ENCODE results near the gene BICDL1. TPM values are rescaled to one million over a fixed set of nuclear protein-coding genes. Genes with fewer than 3 reads are reported as not detected.

BICDL1 gene
- total RNA-seq, 1 experiment from 2014 or later, result 2.4 TPM

- POLR2A ChIA-PET (ENCODE audit: low non-redundant PET), result interaction anchor here (0.6 kb wide), 1 partner anchor 48 kb away, joined by 6 read pairs; no protein-coding TSS in a partner anchor
Observed at GRCh38 chr12:120126635-120127005, 137.6 kb downstream of the BICDL1 start.

GRCh38 chr12:120130011-120130410 is 141.0 kb downstream of the BICDL1 start:
- no peak overlapping the region for H3K27ac ChIP-seq (ENCODE audit: low read depth, low read length, poor library complexity, severe bottlenecking)
- H3K36me3 ChIP-seq (ENCODE audit: insufficient read depth, low read length, poor library complexity, severe bottlenecking), result peaks cover 84% of the 10 kb centered on the region
- ChIA-PET CTCF (interaction anchor here (0.5 kb wide), 1 partner anchor 22 kb away, joined by 3 read pairs; no protein-coding TSS in a partner anchor), POLR2A (ENCODE audit: low non-redundant PET) (no interaction called here)
- H3K27me3 ChIP-seq (replicated peaks; ENCODE audit: insufficient read depth, low read depth, low read length, poor library complexity), result no peaks in the 10 kb centered on the region
- no peaks in the 10 kb centered on the region for H3K4me1 ChIP-seq (ENCODE audit: insufficient read depth, low read length, poor library complexity, severe bottlenecking)
- DNase-seq (ENCODE audit: low spot score), result no peak
- intact Hi-C loops (cut with micrococcal nuclease; ENCODE audit: unreplicated experiment), result no loop called here
- H3K4me3 ChIP-seq (ENCODE audit: low read depth, low read length, poor library complexity, severe bottlenecking), result no peak overlapping the region
- BruUV-seq (replicated peaks), result no TSS peak
- H3K9me3 ChIP-seq (ENCODE audit: low read depth, low read length, poor library complexity, severe bottlenecking), result no peaks in the 10 kb centered on the region
- TF ChIP-seq EZH2 (IDR thresholded peaks at IDR 0.05; ENCODE audit: borderline replicate concordance, low read depth, low read length, poor library complexity, severe bottlenecking) (no peak), CTCF (conservative IDR thresholded peaks at IDR 0.05; ENCODE audit: low read depth, low read length) (no peak)

More at GRCh38 chr12:120126635-120127005, 137.6 kb downstream of the BICDL1 start:
- no peak overlapping the region for H3K4me3 ChIP-seq (ENCODE audit: low read depth, low read length, poor library complexity, severe bottlenecking)
- intact Hi-C loops (cut with micrococcal nuclease; ENCODE audit: unreplicated experiment), result no loop called here
- TF ChIP-seq EZH2 (IDR thresholded peaks at IDR 0.05; ENCODE audit: borderline replicate concordance, low read depth, low read length, poor library complexity, severe bottlenecking) (no peak), CTCF (conservative IDR thresholded peaks at IDR 0.05; ENCODE audit: low read depth, low read length) (no peak)
- H3K36me3 ChIP-seq (ENCODE audit: insufficient read depth, low read length, poor library complexity, severe bottlenecking), result peaks cover 51% of the 10 kb centered on the region
- H3K9me3 ChIP-seq (ENCODE audit: low read depth, low read length, poor library complexity, severe bottlenecking), result no peaks in the 10 kb centered on the region
- DNase-seq (ENCODE audit: low spot score), result no peak
- CTCF ChIA-PET, result no interaction called here
- H3K4me1 ChIP-seq (ENCODE audit: insufficient read depth, low read length, poor library complexity, severe bottlenecking), result no peaks in the 10 kb centered on the region
- no peaks in the 10 kb centered on the region for H3K27me3 ChIP-seq (replicated peaks; ENCODE audit: insufficient read depth, low read depth, low read length, poor library complexity)
- no TSS peak for BruUV-seq (replicated peaks)
- peak overlapping the region; percentile 20 for H3K27ac ChIP-seq (ENCODE audit: low read depth, low read length, poor library complexity, severe bottlenecking)

- TF ChIP-seq EZH2 (IDR thresholded peaks at IDR 0.05; ENCODE audit: borderline replicate concordance, low read depth, low read length, poor library complexity, severe bottlenecking), result no peak
- TF ChIP-seq CTCF (conservative IDR thresholded peaks at IDR 0.05; ENCODE audit: low read depth, low read length), result no peak
Observed at GRCh38 chr12:120131116-120131515, 142.1 kb downstream of the BICDL1 start.

More at GRCh38 chr12:120131116-120131515, 142.1 kb downstream of the BICDL1 start:
- Histone ChIP-seq H3K4me1 (ENCODE audit: insufficient read depth, low read length, poor library complexity, severe bottlenecking) (no peaks in the 10 kb centered on the region), H3K9me3 (ENCODE audit: low read depth, low read length, poor library complexity, severe bottlenecking) (no peaks in the 10 kb centered on the region), H3K4me3 (ENCODE audit: low read depth, low read length, poor library complexity, severe bottlenecking) (no peak overlapping the region), H3K27me3 (replicated peaks; ENCODE audit: insufficient read depth, low read depth, low read length, poor library complexity) (no peaks in the 10 kb centered on the region), H3K36me3 (ENCODE audit: insufficient read depth, low read length, poor library complexity, severe bottlenecking) (peaks cover 94% of the 10 kb centered on the region), H3K27ac (ENCODE audit: low read depth, low read length, poor library complexity, severe bottlenecking) (no peak overlapping the region)
- CTCF ChIA-PET, result no interaction called here
- DNase-seq (ENCODE audit: low spot score), result no peak
- BruUV-seq (replicated peaks), result no TSS peak
- intact Hi-C loops (cut with micrococcal nuclease; ENCODE audit: unreplicated experiment), result no loop called here
- POLR2A ChIA-PET (ENCODE audit: low non-redundant PET), result no interaction called here

Data from A673 (cell line).